ENCODE measurements around the gene TUBA1B. TPM values are rescaled to one million over a fixed set of nuclear protein-coding genes. Genes with fewer than 3 reads are reported as not detected.
A peak's percentile ranks its signal among the peaks of the same experiment; 100 is the strongest.

The TUBA1B gene
- total and polyA plus RNA-seq, 2 of the 8 experiments (the other 6 are each of a cell fraction or from before 2014, with no cell fraction given) = 2,092 to 6,837 TPM

DNA sequence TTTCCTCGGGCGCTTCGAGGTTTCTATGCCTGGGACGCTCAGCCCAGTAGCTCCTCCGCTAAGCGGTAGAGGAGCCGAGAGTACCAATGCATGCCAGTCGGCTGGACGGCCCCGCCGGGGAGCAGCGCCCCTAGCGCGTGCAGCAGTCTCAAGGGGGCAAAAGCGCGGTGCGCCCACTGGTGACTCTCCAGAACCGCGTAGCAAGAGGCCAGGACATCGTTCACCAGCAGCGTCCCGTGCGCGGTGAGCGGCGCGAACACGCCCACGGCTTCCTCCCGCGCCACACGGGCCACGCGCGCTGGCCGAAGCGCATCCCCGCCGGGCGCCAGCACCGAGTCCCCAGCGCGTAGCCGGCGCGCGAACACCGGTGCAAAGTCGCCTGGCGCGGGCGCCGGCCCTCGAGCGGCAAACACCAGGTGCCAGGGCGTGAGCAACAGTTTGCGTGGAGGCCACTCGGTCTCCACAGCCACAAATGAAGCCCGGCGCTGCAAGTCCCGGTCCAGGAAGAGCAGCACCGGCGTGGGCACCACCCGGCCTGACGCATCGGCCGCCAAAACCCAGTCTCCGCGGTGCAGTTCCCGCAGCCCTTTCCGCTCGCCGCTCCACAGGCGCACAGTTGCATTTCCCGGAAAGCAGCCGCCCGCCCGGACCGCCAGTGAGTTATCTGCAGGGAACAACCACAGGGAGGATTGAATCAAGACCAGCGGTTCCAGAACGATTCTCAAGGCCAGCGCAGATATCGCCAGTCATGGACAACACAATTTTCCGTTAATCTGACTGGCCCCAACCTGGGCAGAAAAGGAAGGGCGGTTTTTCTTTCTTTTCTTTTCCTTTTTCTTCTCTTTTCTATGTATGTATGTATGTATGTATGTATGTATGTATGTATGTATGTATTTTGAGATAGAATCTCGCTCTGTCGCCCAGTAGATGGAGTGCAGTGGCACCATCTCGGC lies 41.1 kb downstream of the TUBA1B start (continued):
- TF ChIP-seq, protein P1, sequence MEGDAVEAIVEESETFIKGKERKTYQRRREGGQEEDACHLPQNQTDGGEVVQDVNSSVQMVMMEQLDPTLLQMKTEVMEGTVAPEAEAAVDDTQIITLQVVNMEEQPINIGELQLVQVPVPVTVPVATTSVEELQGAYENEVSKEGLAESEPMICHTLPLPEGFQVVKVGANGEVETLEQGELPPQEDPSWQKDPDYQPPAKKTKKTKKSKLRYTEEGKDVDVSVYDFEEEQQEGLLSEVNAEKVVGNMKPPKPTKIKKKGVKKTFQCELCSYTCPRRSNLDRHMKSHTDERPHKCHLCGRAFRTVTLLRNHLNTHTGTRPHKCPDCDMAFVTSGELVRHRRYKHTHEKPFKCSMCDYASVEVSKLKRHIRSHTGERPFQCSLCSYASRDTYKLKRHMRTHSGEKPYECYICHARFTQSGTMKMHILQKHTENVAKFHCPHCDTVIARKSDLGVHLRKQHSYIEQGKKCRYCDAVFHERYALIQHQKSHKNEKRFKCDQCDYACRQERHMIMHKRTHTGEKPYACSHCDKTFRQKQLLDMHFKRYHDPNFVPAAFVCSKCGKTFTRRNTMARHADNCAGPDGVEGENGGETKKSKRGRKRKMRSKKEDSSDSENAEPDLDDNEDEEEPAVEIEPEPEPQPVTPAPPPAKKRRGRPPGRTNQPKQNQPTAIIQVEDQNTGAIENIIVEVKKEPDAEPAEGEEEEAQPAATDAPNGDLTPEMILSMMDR (IDR thresholded peaks at IDR 0.05; ENCODE audit: control extremely low read depth in 1 of 3, insufficient read depth in 1 of 3, low read depth in 1 of 3, low read length in 3 of 3) = peak; percentile 24 to 51 (median 51)
- no peak for TF ChIP-seq CREB1 (IDR thresholded peaks at IDR 0.05)
- TF ChIP-seq, protein P2, sequence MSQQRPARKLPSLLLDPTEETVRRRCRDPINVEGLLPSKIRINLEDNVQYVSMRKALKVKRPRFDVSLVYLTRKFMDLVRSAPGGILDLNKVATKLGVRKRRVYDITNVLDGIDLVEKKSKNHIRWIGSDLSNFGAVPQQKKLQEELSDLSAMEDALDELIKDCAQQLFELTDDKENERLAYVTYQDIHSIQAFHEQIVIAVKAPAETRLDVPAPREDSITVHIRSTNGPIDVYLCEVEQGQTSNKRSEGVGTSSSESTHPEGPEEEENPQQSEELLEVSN (IDR thresholded peaks at IDR 0.05) = 0 out of 2 replicates have a peak, but pooled peaks have one; percentile 19
- TF ChIP-seq JUN (IDR thresholded peaks at IDR 0.05; ENCODE audit: low read depth, low read length) = no peak
- TF ChIP-seq NRF1 (IDR thresholded peaks at IDR 0.05; ENCODE audit: low read depth, low read length) = no peak
- peak in 1 of 2 experiments; percentile 75; a peak in 1 of 4 replicates for TF ChIP-seq HDAC2 (IDR thresholded peaks at IDR 0.05; ENCODE audit: borderline replicate concordance in 1 of 2, low read depth in 2 of 2, low read length in 2 of 2)
- no peak for TF ChIP-seq YY1 (IDR thresholded peaks at IDR 0.05; ENCODE audit: low read depth, low read length)
- TF ChIP-seq, protein P3, sequence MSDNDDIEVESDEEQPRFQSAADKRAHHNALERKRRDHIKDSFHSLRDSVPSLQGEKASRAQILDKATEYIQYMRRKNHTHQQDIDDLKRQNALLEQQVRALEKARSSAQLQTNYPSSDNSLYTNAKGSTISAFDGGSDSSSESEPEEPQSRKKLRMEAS (IDR thresholded peaks at IDR 0.05) = 0 out of 2 replicates have a peak, but pooled peaks have one; percentile 28
- peak; percentile 39 for TF ChIP-seq KDM4A (IDR thresholded peaks at IDR 0.05; ENCODE audit: low read depth, low read length, severe bottlenecking)
- TF ChIP-seq TAF7 (optimal IDR thresholded peaks at IDR 0.05; ENCODE audit: borderline replicate concordance, low read depth, low read length) = no peak
- peak; percentile 98 for TF ChIP-seq SUZ12 (IDR thresholded peaks at IDR 0.05; ENCODE audit: low read length)
- TF ChIP-seq EZH2 (IDR thresholded peaks at IDR 0.05; ENCODE audit: low read depth, low read length, severe bottlenecking) = peak; percentile 99
